GM19043 (cell line): ENCODE measurements around the gene CLEC11A.
"Not testable (repeated sequence)": the region's sequence is repeated elsewhere in the genome, so short reads cannot be mapped to it uniquely, and the experiment has no call there.

Experiments used
- ATAC-seq: cut with Tn5 transposase; IDR thresholded peaks from one replicate; pipeline ENCODE4 v1.9.1; 2021; ENCODE audit warnings: low read depth; ENCODE audit not compliant: unreplicated experiment

Gene CLEC11A

DNA sequence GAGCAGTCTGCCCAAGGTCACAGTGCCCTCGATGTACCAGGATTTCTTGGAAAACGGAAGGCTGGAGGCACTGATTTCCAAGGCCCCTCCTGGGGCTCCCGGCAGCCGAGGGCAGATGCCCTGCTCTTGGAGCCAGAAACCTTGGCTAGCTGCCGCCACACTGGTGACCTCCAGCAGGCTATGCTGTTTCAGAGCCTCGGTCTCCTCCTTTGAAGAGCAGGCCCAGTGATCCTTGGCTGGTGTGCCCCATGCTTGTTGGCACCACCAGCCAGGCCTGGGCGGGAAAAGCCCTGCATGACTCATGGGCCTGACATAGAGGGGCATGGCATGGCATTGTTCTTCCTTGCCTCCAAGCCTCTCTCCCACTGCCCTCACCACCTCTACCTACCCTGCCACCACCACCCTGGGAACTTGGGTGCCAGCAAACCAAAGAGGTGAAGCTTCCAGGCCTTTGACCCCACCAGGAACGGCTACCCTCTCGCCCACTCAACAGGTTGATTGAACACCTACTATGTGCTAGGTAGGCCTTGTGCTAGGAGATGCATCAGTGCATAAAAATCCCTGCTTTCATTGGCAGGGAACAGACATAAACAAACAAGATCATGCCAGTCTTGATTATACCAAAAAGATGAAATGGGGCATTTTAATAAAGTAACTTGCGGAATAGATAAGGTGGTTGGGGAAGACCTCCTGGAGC lies 1.6 kb upstream of the CLEC11A start:
- ATAC-seq, result no peak

DNA sequence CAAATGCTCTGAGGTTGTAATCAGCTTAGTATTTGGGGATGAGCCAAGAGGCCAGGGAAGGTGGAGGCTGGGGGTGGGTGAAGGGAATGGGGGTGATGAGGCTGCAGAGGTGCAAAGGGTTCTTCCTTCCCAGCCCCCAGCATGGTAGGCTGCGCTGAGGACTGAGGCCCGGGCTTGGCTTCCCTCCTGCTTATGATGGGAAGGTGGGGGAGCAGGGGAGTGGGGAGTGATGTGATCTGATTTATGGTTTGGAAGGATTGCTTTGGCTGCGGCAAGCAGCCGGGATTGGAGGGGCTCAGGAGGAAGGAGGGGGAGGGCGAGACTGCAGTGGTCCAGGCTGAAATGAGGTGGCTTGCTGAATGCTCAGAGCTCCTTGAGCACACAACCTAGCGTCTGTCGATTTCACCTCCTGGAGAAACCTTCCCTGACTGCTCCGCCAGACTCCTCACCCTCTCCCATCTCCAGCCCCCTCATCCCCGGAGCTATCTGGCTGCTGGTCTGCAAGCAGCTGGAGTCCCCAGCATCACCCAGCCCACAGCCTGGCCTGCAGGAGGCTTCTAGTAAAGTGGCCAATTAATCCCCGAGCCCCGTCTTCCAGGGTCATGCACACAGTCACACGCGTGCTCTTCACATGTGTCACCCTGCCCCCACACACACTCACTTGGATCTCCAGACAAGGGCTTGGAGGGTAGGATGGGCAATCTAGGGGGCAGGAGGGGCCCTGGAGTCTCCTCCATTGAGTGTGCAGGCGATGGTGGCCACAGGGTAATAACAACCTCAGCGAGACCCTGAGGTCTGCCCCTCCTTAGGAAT lies 757 bp upstream of the CLEC11A start:
- ATAC-seq, result no peak

DNA sequence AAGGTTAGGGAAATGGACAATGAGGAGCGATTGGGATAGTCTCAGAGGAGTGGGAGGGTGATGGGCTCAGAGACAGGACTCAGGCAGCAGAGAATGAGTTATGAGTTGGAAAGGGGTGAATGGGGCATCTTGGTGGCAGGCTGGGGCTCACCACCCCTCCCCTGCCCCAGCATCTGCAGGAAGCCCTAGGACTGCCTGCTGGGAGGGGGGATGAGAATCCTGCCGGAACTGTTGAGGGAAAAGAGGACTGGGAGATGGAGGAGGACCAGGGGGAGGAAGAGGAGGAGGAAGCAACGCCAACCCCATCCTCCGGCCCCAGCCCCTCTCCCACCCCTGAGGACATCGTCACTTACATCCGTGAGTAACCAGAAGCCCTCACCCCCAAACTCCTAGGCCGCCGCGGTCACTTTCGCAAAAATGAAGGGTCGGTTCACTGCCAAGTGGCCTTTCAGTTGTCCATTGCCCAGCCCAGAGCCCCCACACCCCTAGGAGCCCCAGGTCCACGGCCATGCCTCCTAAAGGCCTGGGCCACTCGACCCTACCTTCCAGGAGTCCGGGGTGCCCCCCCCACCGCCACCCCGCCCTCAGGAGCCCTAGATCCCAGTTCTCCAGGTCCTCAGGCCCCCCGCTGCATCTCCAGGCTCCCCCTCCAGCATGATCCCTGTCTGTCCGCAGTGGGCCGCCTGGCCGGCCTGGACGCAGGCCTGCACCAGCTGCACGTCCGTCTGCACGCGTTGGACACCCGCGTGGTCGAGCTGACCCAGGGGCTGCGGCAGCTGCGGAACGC lies 764 bp downstream of the CLEC11A start:
- no peak for ATAC-seq

DNA sequence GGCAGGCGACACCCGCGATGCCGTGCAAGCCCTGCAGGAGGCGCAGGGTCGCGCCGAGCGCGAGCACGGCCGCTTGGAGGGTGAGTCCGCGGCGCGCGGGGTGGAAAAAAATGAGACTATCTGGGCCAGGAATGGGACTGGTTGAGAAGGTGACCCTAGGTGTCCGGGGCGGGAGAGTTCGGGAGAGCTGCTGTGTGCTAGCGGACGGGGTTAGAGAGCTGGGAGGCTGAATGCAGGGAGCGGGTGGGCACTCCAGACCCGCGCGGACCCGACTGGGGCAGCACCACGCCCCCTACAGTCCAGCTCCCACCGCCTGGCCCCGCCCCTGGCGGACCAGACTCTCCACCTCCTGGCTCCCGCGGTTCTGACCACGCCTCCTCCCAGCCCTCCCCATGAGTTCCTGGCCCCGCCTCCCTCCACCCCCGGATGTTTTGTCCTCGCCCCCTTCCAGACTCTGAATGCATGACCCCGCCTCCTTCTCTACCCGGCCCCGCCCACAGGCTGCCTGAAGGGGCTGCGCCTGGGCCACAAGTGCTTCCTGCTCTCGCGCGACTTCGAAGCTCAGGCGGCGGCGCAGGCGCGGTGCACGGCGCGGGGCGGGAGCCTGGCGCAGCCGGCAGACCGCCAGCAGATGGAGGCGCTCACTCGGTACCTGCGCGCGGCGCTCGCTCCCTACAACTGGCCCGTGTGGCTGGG lies 1.5 kb downstream of the CLEC11A start:
- ATAC-seq, result no peak

DNA sequence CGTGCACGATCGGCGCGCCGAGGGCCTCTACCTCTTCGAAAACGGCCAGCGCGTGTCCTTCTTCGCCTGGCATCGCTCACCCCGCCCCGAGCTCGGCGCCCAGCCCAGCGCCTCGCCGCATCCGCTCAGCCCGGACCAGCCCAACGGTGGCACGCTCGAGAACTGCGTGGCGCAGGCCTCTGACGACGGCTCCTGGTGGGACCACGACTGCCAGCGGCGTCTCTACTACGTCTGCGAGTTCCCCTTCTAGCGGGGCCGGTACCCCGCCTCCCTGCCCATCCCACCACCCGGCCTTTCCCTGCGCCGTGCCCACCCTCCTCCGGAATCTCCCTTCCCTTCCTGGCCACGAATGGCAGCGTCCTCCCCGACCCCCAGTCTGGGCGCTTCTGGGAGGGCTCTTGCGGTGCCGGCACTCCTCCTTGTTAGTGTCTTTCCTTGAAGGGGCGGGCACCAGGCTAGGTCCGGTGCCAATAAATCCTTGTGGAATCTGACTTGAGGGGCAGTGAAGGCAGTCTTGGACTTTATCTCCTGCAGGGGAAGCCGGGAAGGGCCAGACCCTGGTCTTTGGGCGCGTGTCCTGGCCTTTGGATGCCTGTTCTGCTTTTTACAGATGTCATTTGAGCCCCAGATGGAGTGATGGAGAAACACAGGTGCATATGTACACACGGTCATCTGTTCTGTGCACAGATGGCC lies 2.2 kb downstream of the CLEC11A start:
- no peak for ATAC-seq

DNA sequence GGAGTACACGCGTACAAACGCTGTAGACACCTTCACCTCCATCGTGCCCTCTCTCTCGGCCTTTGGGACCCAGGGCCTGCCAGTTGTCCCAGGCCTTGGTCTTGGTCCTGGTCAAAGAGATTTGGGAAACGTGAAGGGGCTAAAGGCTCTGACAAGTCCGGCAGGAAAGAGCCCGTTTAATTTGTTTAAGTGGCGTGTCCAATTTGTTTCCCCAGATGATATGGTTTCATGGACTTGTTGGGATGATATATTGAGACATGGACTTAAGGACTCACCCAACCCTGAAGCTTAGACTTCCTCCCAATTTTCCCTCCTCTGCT lies 2.7 kb downstream of the CLEC11A start:
- no peak for ATAC-seq

DNA sequence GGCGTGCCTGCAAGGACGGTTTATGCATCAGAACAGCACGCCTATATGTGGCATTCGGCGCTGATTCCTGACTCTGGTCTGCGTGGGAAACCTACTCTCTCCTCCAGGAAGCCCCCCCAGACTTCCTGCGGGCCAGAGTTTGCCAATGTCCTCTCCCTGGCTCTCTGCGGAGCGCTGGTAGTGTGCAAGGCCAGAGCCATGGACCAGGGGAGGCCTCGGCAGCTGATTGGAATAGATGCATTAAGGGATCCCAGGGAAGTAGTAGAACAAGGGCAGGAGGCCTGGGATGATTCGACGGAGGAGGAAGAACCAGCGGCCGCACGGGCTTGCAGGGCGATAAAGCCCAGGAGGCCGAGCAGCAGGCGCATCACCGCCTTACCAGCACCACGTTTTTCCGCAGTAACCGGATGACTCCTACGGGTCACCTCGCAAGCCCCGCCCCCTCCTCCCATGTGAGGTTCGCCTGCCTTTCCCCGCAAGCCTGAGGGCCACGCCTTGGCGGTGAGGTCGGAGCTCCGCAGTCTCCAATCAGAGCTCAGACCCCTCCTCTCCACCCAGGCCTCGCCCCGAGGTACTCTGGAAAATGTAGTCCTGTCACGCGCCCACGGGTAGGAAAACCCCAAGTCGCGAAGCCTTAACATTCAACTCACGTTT lies 5.0 kb downstream of the CLEC11A start:
- ATAC-seq, result no peak

DNA sequence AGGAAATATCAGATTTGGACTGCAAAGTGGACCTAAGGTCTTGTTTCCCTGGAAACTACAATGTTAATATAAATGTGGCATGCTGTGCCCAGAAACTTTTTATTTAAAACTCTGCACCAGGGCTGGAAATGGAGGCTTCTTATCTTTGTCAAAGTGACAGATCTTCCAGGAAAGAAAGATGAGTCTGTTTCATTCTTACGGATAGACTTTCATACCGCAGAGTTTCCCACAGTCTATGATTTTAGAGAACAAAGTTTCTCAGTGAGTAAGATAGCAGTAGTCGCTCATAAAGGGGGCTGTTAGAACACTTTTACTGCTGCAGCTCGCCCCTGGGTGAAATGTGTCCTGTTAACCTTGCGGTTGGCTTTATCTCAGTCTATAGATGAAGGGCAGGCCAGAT lies 6.7 kb downstream of the CLEC11A start:
- no peak for ATAC-seq

DNA sequence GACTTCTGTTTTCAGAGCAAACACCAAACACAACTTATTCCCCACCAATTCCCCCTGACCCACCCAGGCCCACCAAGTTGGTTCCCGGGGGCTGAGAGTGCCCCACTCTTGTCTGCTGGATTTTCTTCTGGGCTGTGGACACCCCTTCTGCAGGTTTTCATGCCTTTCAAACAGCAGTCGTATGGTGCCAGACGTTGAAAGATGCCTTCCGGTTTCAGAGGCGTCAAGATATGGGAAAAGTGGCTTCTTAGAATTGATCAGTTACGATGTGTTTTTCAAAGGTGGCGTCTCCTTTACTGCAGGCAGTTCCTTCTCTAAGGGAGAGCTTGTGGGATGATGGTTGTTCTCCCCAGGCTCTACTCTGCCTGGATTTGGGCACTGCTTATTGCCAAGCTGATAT lies 12.7 kb downstream of the CLEC11A start:
- no peak for ATAC-seq

DNA sequence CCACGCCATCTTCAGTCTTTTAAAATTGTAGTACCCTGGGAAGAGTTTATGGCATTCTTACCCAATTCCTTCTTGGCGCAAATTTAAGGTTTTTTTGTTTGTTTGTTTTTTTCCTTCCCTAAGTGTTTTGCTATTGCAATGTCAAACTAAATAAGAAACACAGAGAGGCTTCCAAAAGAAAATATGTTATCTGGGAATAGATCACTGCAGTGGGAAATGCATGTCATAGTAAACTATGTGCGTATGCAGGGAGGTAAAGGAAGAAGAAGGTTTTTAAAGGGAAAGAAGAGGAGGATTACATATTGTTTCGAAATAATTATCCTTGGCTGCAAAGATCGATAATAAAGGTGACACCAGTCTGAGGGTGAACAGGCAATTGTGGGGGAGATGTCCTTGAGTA lies 13.2 kb downstream of the CLEC11A start:
- ATAC-seq, result no peak

DNA sequence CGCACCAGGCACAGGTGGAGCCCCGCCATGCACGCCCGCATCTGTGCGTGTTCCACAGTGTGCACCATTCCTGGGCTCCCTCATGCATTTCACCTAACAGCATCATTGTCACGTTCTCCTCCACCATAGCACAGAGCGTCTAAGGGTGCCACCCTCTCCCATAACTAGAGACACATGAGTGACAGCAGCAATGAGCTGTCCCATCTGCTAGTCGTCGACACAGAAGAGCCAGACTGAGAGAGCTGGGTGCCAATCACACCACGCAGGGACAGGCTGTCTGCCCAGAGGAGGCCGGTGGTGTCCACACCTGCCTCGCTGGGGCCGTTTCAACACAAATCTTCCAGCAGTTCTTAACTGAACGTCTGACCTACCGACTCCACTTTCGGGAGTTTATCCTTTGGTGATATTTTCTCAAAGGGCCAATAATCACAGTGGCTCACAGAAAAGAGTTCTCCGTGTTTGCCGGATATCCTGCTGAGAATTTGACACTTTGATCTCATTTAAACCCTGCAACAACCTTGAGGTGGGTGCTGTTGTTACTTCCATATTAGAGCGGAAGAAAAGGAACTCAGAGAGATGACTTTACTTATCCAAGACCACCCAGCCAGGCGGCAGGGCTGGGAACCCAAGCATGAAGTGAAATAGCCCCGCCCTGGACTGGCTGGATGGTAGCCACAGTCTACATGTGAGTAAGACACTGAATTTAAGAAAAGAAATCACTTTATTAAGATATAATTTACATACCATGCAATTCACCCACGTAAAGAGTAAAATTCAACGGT lies 16.2 kb downstream of the CLEC11A start:
- no peak for ATAC-seq

DNA sequence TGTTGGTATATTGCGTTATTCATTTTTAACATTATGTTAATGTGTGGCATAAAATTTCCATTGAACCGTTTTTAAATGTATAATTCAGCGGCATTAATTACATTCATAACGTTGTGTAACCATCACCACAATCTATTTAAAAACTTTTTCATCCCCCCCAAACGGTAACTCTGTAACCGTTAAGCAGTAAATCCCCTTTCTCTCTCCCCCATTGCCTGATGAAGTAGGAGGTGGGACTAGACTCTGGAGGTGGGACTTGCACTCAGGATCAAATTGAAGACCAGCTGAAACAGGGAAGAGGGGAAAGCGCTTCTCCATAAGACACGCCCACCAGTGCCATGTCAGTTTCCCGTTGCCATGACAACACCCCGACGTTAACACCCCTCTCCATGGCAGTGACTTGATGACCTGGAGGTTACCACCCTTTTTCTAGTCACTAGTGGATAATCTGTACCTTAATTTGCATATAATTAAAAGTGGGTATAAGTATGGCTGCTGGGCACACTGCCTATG lies 16.8 kb downstream of the CLEC11A start:
- ATAC-seq, result no peak

DNA sequence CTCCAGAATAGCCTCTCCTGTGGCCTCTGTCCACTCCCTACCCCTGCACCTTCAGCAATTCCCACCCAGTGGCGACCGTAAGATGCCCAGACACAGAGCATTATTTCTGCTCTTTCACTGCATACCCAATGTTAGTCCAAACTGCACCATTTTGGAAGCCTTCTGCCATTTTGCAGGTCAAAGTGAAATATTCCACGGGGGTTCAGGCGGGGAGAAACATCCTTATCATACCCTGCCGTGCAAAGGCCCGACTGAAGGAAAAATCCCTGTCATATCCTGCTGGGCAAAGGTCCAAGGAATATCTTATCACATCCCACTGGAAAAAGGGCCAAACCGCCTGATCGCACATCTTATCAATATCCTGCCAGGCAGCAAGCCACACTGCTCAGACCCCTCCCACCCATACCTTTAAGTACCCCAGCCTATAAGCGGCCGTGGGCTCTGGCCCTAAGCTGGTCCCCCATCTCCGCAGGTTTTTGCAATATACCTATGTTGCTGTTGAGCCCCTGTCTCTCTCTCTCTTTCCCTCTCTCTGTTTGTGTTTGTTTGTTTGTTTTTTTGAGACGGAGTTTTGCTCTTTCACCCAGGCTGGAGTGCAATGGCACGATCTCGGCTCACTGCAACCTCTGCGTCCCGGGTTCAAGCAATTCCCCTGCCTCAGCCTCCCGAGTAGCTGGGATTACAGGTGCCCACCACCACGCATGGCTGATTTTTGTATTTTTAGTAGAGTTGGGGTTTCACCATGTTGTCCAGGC lies 18.2 kb downstream of the CLEC11A start:
- no peak for ATAC-seq

DNA sequence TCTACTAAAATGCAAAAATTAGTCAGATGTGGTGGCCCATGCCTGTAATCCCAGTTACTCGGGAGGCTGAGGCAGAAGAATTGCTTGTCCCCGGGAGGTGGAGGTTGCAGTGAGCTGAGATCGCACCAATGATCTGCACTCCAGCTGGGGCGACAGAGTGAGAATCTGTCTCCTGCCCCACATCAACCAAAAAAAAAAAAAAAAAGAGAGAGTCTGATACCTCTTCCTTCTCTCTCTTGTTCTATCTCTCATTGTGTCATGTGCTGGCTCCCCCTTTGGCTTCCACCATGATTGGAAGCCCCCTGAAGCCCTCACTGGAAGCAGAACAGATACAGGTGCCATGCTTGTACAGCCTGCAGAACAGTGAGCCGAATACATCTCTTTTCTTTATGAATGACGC lies 20.4 kb downstream of the CLEC11A start:
- ATAC-seq, result no peak

DNA sequence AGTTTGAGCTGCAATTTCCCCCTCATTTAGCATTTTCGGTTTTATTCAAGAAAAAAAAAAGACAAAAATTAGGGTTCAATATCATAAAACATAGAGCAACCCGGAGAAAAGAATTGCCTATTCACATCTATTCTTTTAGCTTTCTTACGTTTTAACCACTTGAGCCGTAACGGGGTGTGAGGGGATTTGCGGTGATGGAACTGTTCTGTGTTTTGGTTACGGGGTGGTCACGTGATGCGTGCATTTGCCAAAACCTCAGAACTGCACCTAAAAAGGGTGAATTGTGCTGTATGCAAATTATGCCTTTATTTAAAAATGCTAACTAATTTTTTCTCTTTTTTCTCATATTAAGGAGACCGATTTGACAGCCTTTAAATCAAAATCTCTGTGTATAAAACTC lies 22.1 kb downstream of the CLEC11A start:
- no peak for ATAC-seq

DNA sequence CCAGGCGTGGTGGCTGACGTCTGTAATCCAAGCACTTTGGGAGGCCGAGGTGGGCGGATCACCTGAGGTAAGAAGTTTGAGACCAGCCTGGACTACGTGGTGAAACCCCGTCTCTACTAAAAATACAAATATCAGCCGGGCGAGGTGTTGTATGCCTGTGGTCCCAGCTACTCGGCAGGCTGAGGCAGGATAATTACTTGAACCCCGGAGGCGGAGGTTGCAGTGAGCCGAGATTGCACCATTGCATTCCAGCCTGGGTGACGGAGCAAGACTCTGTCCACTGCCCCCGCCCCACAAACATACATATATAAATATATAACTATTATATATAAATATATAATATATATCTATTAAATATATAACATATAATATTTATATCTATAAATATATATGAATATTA lies 24.0 kb downstream of the CLEC11A start:
- not testable (repeated sequence) for ATAC-seq

DNA sequence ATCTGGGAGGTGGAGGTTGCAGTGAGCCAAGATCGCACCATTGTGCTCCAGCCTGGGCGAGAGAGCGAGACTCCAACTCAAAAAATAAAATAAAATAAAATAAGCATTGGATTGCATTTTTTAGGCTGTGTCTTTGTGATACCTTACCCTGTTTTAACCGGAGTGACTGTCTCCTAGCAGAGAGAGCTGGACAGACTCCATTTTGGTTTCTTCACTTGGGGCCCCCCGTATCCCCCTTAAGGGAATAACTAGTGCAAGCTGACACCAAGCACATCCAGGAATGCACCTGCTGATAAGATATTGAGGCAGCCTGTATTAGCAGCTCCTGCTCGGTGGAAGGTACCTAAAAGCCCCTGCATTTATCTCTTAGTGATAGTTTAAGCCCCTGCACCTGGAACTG lies 26.3 kb downstream of the CLEC11A start:
- no peak for ATAC-seq

DNA sequence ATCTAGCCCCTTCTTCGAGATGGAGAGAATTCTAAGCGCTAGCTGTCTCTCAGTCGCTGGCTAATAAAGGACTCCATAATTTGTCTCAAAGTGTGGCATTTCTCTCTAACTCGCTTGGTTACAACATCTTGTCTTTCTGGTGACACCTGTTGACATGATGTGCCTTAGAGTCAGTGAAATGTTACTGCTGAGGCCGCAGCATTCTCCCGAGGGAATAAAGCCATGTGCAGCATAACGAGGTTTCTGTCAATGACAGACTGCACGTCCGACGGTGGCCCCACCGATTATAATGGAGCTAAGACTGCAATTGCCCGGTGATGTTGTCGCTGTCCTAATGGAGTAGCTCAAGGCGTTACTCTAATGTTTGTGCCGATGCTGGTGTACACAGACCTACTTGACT lies 26.8 kb downstream of the CLEC11A start:
- no peak for ATAC-seq
